ENCODE data around the gene PSMA5.
"Not testable (repeated sequence)": the region's sequence is repeated elsewhere in the genome, so short reads cannot be mapped to it uniquely, and the experiment has no call there.

The PSMA5 gene

DNA sequence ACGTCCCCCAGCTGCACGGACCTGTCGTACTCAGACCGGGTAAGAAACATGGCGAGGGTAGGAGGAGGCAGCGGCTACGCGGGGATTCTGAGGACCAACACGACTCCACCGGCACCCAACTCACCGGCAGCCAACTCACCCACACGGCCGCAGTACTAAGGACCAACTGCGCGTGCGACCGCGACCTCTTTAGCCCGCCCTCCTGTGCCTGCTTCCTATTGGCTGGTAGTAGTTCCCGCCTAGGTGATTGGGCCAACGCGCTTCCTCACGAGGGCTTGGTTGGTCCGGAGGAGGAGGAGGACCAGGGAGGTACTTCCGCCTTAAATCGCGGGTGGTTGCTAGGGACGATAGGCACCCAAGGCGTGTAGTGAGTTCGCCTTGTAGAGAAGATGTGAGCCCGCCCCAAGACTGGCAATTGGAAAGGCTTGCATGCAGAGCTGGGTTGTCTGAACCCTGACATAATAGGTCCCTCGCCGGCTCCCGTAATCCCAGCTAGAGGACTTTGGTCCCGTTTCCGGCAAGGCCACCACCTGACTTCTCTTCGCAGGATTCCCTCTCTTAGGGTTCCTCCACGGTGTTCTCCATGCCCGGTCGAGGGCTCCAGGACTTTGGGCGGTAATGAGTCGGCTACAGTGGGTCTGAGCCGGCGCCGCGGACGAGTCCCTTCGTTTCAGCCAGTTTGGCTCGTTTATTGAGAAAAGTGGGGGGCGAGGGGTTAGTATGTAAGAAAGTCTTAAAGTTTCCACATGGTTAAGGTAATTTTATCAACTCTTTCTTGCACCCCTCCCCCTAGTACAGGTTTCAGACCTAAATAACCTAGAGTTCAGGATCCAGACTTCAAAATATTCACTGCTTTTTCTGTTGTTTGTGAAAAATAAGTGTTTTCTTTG lies at the start of gene PSMA5:
Gene PSMA5, minus strand, starts transcription at position 168 of the 890 bp plus-strand sequence. Its CDS starts 118 bp downstream, at position 50.
- peak; percentile 98 for DNase-seq (ENCODE audit: low spot score)

DNA sequence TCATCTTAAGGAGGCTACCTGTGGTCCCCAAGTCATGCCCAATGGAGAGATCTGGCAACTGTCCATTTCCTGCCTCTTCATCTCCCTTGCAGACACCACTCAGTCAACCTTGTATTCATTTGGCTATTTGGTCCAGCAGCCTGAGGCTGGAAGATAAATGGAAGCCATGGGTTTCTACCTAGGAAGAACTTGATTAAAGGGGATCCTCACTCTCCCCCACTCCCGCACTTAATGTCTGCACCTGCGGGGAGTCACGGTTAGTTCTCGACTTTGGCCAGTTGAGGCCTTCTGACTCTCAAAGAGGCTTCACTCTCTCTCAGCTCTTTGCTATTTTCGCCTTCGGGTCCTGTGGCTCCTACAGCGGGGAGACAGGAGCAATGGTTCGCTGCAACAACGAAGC lies 49.0 kb upstream of the PSMA5 start:
- no peak for DNase-seq (ENCODE audit: low spot score)

DNA sequence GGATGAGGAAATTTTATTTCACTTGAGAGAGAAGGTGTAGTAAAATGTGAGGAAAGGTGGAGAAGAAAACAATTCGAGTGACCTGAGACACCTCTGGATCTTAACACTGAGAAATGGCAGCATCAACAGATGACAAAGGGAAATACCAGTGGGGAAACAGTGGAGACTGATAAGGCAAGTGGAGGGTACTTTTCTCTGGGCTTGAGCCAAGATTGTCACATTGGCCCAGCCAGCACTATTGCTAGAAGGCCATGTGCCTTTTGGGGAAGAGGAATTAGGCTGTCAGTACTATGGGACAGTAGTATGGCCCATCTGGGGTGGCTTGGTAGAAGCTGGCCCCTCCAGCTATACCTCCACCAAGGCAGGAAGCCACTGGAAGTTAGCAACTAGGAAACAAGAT lies 48.4 kb upstream of the PSMA5 start:
- DNase-seq (ENCODE audit: low spot score) = no peak

DNA sequence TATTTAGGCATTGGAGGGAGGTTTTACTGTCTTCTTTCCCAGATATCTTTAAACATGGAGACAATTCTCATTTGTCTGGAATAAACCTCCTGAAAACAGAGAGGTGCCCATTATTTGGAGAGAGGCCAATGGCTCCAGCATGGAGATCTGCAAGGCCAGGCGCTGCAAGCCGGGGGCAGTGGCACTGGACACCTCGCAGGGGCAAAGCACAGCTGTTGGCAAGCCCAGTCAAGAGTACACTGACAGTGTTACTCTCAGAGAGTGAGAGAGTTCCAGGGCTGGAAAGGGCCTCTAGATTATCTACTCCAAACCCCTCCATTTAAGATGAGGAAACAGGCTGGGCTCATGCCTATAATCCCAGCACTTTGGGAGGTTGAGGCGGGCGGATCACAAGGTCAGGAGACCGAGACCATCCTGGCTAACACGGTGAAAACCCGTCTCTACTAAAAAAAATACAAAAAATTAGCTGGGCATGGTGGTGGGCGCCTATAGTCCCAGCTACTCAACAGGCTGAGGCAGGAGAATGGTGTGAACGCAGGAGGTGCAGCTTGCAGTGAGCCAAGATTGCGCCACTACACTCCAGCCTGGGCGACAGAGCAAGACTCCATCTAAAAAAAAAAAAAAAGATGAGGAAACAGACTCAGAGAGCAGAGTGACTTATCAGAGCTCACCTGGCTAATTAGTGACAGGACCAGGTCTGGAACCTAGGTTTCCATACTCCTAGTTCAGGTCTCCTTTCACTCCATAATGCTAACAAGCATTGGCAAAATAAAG lies 47.2 kb upstream of the PSMA5 start:
- DNase-seq (ENCODE audit: low spot score) = not testable (repeated sequence)

DNA sequence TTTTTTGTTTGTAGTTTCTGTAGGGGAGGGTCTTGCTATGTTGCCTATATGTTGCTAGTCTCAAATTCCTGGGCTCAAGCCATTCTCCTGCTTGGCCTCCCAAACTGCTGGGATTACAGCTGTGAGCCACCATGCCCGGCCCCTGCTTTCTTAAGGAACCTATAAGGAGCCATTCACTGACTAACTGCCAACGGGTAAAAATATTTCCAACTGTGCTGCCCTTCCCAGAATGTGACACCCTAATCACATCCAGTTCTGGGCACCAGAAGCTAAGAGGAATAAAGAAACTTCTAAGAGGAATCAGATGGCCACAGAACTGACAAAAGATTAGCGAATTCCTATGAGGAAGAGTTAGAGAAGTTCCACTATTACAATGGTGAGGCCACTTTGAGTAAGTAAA lies 46.5 kb upstream of the PSMA5 start:
- DNase-seq (ENCODE audit: low spot score) = no peak

DNA sequence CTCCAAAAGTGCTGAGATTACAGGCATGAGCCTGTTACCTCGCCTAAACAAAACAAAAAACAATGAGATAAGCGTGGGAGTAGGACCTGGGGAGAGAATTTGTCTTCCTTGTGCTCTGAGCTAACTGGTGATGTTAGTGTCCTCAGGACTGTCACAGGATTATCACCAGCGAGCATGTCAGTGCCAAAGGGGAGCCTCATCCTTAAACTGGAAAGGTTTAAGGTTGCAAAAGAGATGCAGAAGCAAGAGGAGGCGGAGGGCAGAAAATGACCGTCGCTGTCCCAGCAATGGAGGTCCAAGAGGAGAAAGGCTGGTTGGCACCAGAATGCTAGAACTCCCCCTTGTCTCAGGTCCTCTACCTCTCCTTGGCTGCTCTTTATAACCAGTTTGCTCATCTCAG lies 44.0 kb upstream of the PSMA5 start:
- no peak for DNase-seq (ENCODE audit: low spot score)

GRCh38 chr1:109468903-109469302 lies 42.7 kb upstream of the PSMA5 start:
- no peak for DNase-seq (ENCODE audit: low spot score)

GRCh38 chr1:109468061-109468460 lies 41.8 kb upstream of the PSMA5 start:
- DNase-seq (ENCODE audit: low spot score) = no peak

- DNase-seq (ENCODE audit: low spot score) = no peak
These were observed 41.1 kb upstream of the PSMA5 start for GRCh38 chr1:109467301-109467777.

DNA sequence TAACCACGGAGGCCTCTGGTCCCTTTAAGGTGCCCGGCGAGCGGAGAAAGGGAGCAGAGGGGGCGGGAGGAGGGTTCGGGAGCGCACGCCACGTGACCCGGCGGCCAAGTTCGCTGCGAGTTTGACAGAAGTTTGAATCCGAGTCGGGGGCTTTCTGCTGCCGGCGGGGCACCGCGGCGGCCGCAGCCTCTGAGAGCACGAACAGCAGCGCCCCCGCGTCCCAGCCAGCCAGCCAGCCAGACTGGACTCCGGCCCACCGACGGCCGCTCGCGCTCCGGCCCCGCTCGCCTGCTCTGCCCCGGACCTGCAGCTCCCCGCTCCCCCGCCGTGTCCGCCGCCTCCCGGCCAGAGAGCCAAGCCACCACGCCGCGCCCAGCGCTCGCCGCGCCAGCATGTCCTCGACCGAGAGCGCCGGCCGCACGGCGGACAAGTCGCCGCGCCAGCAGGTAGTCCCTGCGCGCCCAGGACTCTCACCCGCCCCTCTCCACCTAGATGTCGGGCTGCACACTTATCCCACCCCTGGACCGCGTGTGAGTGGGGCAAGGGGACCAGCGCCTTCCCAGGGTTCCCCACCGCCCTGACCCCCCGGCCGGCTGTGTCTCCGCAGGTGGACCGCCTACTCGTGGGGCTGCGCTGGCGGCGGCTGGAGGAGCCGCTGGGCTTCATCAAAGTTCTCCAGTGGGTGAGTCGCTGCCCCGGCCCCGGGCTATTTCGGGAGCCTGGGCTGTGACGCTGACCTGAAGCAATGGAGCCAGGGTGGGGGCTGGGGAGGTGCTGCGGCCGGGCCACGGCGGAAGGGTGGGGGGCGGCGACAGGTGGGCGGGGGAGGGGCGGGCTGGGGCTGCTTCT lies 40.4 kb upstream of the PSMA5 start, which contains the start of gene SYPL2:
Gene SYPL2, plus strand, starts transcription at position 95 of the 849 bp plus-strand sequence. Its CDS starts 298 bp downstream, at position 393.
- peak; percentile 43 for DNase-seq (ENCODE audit: low spot score)

GRCh38 chr1:109466125-109466451 lies 39.8 kb upstream of the PSMA5 start:
- no peak for DNase-seq (ENCODE audit: low spot score)

- no peak for DNase-seq (ENCODE audit: low spot score)
These were observed 31.6 kb upstream of the PSMA5 start for GRCh38 chr1:109457819-109458218.

DNA sequence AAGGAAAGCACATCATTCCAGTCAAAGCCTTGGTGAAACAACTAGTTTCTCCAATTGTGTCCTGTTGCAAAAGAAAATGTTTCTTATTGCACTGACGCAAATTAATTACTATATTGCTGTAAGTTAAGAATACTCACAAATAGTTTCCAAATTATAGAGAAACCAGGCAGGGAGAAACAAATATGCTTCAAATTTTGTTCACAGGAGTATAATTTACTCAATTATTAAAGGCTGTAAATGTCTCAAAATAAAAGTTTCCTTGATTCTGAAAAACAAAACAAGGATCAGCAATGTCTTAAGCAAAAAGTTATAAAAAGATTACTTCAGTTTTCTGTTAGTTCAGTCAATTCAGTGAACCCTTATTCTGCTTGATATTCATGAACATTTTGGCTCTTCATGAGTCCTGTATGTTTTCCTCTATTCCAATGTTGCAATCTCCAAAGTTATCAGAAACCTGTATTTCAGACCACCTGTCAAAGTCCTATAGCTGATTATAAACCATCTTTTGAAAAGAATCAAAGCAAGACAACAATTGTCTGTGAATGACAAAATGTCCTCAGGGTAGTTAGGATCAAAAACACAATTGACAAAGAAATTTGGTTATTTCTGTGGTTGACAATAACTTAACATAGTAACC lies 28.4 kb upstream of the PSMA5 start:
- DNase-seq (ENCODE audit: low spot score) = no peak

DNA sequence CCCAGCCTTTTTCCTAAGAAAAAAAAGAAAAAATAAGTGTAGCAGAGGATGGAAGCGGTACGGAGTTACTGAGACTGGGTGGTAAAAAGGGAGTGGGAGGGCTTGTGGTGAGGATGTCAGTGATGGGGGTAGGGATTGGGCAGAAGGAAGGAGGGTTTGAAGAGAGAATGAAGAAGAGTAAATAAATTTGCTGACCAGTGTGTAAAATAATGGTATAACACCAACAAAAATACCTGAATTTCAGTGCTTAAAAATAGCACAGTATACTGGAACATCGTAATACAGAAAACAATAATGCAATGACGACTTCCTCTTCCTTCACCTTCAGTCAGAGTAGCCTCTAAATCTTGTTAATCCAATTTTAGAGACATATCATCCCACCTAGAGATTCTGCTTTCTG lies 21.3 kb upstream of the PSMA5 start:
- DNase-seq (ENCODE audit: low spot score) = no peak

GRCh38 chr1:109445949-109446695 lies 19.9 kb upstream of the PSMA5 start:
- peak; percentile 41 for DNase-seq (ENCODE audit: low spot score)

DNA sequence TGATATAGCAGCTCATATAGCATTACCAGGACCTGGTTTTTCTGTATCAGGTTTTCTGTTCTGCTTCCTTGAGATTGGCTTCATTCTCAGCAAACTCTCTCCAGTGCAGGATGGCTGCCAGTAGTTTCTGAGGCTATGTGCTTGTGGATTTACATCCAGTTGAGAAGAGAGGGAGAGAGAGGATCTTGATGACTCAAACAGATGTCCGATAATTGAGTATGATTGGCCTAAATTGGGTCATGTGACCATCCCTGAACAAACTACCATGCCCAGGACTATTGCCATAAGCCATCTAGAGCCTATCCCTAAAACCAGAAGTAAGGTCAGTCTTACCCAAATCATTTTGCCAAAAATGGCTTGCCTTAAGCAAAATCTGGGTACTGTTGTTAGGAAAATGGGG lies 18.1 kb upstream of the PSMA5 start:
- no peak for DNase-seq (ENCODE audit: low spot score)

DNA sequence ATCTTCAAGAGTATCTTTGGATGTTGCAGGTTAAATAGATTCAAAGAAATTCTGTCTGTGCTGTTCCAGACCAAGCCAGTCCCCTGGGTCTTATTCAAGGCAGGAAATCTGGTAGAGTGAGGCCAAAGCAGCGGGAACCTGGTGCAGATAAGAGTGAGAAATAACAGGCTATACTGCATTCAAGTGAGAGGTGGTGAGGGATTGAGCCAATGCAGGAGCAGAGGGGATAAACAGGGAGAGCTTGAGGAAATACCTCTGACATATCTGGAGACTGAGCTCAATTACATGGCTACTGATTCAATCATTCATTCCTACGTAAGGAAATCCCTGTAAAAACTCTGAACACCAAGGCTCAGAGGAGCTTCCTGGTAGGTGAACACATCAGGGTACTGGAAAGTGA lies 17.2 kb upstream of the PSMA5 start:
- DNase-seq (ENCODE audit: low spot score) = no peak

DNA sequence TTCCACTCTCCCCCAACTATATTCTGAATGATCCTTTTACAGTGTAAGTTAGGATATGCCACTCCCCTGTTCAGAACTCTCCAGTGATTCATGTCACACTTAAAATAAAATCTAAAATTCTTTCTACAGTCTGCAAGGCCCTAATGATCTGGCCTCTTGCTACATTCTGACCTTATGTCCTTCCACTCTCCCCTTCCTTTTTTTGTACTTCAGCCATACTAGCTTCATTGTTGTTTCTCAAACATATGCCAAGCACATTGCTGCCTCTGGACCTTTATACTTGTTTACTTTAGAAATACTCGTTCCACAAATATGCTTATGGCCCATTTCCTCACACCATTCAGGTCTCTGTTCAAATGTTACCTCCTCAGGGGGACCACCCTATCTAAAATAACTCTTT lies 14.8 kb upstream of the PSMA5 start:
- DNase-seq (ENCODE audit: low spot score) = no peak

DNA sequence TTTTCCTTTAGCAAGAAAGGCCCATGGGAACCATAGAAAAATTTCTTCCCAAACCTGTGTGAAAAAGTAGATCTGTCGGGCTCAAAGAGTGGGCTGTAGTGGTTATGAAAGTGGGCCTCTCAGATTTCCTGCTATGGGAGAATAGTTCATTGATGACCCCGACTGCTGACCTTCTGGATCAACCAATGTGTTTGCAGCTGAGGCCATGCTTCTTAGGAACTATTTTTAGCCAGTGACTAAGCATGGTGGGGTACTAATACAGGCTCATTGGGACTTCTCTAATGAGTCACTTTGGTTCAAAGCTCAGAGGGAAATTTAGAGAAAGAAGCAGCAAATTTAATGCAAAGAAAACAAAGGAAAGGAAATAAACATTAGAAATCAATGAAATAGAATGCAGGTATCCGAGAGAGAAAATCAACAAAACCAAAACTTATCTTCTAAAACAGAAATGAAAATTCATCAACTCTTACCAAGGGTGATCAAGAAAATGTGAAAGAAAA lies 12.6 kb upstream of the PSMA5 start:
- DNase-seq (ENCODE audit: low spot score) = peak; percentile 85

- DNase-seq (ENCODE audit: low spot score) = no peak
These were observed 8.2 kb upstream of the PSMA5 start for GRCh38 chr1:109434484-109434883.

DNA sequence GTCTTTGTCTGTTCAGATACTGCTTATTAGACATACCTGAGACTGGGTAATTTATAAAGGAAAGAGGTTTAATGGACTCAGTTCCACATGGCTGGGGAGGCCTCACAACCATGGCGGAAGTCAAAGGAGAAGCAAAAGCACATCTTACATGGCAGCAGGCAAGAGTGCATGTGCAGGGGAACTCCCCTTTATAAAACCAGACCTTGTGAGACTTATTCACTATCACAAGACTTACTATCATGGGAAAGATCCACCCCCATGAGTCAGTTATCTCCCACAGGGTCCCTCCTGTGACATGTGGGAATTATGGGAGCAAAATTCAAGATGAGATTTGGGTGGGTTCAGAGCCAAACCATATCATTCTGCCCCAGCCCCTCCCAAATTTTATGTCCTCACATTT lies 7.1 kb upstream of the PSMA5 start:
- DNase-seq (ENCODE audit: low spot score) = no peak
